RWPE2 (cell line): Measurements from ENCODE around the gene PLXNA4.

Experiments
- ATAC-seq: fragments of 200-7000 bp; cut with Tn5 transposase; 3 replicates; pipeline ENCODE4 v1.9.1; 2021; ENCODE audit warnings: low read depth
- DNase-seq: peaks from one replicate; pipeline ENCODE4 v3.0.0-alpha.2; 2020; ENCODE audit warnings: low spot score
- H3K27ac ChIP-seq: fragments of 450-650 bp; 2 replicates; pipeline ENCODE4 v1.5.1; 2017; ENCODE audit warnings: mild to moderate bottlenecking; ENCODE audit not compliant: poor library complexity, severe bottlenecking
- H3K27me3 ChIP-seq: fragments of 250-450 bp; sonication (Bioruptor Pico); 2 replicates; pipeline ENCODE4 v1.5.1; 2021; ENCODE audit warnings: mild to moderate bottlenecking, moderate library complexity; ENCODE audit not compliant: insufficient read depth, poor library complexity, severe bottlenecking
- H3K36me3 ChIP-seq: fragments of 250-450 bp; sonication (Bioruptor Pico); 2 replicates; pipeline ENCODE4 v1.5.1; 2020; ENCODE audit warnings: low read depth, mild to moderate bottlenecking, moderate library complexity
- H3K4me1 ChIP-seq: fragments of 250-450 bp; sonication (Bioruptor Pico); 2 replicates; pipeline ENCODE4 v1.5.1; 2021; ENCODE audit warnings: mild to moderate bottlenecking, moderate library complexity; ENCODE audit not compliant: insufficient read depth, poor library complexity, severe bottlenecking
- H3K4me3 ChIP-seq: fragments of 250-450 bp; sonication (Bioruptor Pico); 2 replicates; pipeline ENCODE4 v1.5.1; 2021; ENCODE audit warnings: mild to moderate bottlenecking, moderate library complexity; ENCODE audit not compliant: severe bottlenecking
- H3K9me3 ChIP-seq: fragments of 250-450 bp; sonication (Bioruptor Pico); 2 replicates; pipeline ENCODE4 v1.5.1; 2021; ENCODE audit warnings: mild to moderate bottlenecking, moderate library complexity; ENCODE audit not compliant: severe bottlenecking
- CTCF ChIP-seq: fragments of 450-650 bp; IDR thresholded peaks from one replicate; pipeline ENCODE4 v1.5.1; 2017; ENCODE audit warnings: mild to moderate bottlenecking, moderate library complexity; ENCODE audit not compliant: poor library complexity, severe bottlenecking

PLXNA4 gene

GRCh38 chr7:132254455-132254854 is 321.8 kb downstream of the PLXNA4 start:
- DNase-seq = no peak

GRCh38 chr7:132252793-132253100 is 323.5 kb downstream of the PLXNA4 start:
- peaks cover 7% of the 10 kb centered on the region for H3K4me1 ChIP-seq
- no peaks in the 10 kb centered on the region for H3K36me3 ChIP-seq
- TF ChIP-seq CTCF = no peak
- H3K4me3 ChIP-seq = no peak overlapping the region
- no peak overlapping the region for H3K27ac ChIP-seq
- DNase-seq = no peak
- H3K9me3 ChIP-seq = no peaks in the 10 kb centered on the region
- no peak for ATAC-seq
- H3K27me3 ChIP-seq = no peaks in the 10 kb centered on the region

More at GRCh38 chr7:132254455-132254854, 321.8 kb downstream of the PLXNA4 start:
- TF ChIP-seq CTCF = no peak
- no peaks in the 10 kb centered on the region for H3K27me3 ChIP-seq
- no peaks in the 10 kb centered on the region for H3K9me3 ChIP-seq
- peaks cover 7% of the 10 kb centered on the region for H3K4me1 ChIP-seq
- no peak overlapping the region for H3K4me3 ChIP-seq
- no peak overlapping the region for H3K27ac ChIP-seq
- H3K36me3 ChIP-seq = no peaks in the 10 kb centered on the region
- no peak for ATAC-seq

DNA sequence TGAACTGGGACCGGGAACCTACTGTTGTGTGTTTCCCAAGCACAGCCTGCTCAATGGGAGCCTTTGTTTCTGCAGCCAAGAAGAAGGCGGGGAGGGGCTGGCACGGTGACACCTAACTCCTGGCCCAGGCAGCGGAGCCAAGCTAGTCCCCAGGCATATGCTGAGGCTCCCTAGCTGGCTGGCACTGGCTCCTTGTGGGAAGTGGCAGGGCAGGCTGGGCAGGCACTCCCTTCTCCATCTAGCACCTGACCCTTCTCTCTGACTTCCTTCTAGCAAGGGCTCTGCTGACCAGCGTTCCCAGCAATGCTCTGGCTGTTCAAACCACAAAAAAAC is 325.0 kb downstream of the PLXNA4 start:
- ATAC-seq (peak; percentile 42; the same call in 2 of the 3 replicates), DNase-seq (no peak)

GRCh38 chr7:132250480-132251326 is 325.6 kb downstream of the PLXNA4 start:
- Histone ChIP-seq H3K27ac (no peak overlapping the region), H3K36me3 (no peaks in the 10 kb centered on the region), H3K9me3 (no peaks in the 10 kb centered on the region), H3K4me3 (no peak overlapping the region), H3K4me1 (peaks cover 3% of the 10 kb centered on the region), H3K27me3 (no peaks in the 10 kb centered on the region)
- ATAC-seq (no peak), DNase-seq (no peak)
- no peak for TF ChIP-seq CTCF

More for the DNA sequence above, 325.0 kb downstream of the PLXNA4 start:
- Histone ChIP-seq H3K9me3 (no peaks in the 10 kb centered on the region), H3K36me3 (no peaks in the 10 kb centered on the region), H3K27ac (no peak overlapping the region), H3K4me1 (peaks cover 7% of the 10 kb centered on the region), H3K27me3 (no peaks in the 10 kb centered on the region), H3K4me3 (no peak overlapping the region)
- TF ChIP-seq CTCF = no peak
